Gastroesophageal sphincter (tissue), 3 donors: ENCODE data around the gene ZSCAN12.

Experiments used
- CTCF ChIP-seq, 4 experiments: fragments of 200-600 bp in 2 of 4; fragments of 450-650 bp in 2 of 4; sonication (generic) in 1 of 4; IDR thresholded peaks; one replicate each; pipeline ENCODE4 v1.5.1; 2017 to 2019; ENCODE audit warnings: antibody characterized with exemption in 4 of 4, mild to moderate bottlenecking in 2 of 4, moderate library complexity in 2 of 4
- POLR2A ChIP-seq, 2 donors: fragments of 450-650 bp; IDR thresholded peaks; one replicate each; pipeline ENCODE4 v1.6.1; 2017; ENCODE audit warnings: antibody characterized with exemption in 2 of 2, mild to moderate bottlenecking in 2 of 2, moderate library complexity in 1 of 2
- POLR2AphosphoS5 ChIP-seq: sonication (generic); formaldehyde crosslinking; IDR thresholded peaks from one replicate; pipeline ENCODE4 v1.6.1; 2017; ENCODE audit warnings: antibody characterized with exemption

GRCh38 chr6:28400122-28400451 is 540 bp upstream of the ZSCAN12 start:
- TF ChIP-seq POLR2A (IDR thresholded peaks at IDR 0.05) (no peak), CTCF (IDR thresholded peaks at IDR 0.05) (no peak), POLR2AphosphoS5 (no peak)
